Endodermal cell (in vitro differentiated cells): ENCODE measurements around the gene FAM13C. TPM values are rescaled to one million over a fixed set of nuclear protein-coding genes. Genes with fewer than 3 reads are reported as not detected.

Experiments
- DNase-seq: peaks from one replicate; pipeline ENCODE4 v3.0.0-alpha.2; 2017
- H3K27ac ChIP-seq: 2 replicates; pipeline ENCODE4 v1.5.1; 2013; ENCODE audit warnings: mild to moderate bottlenecking, low read depth, low read length, moderate library complexity
- H3K27me3 ChIP-seq: 2 replicates; pipeline ENCODE4 v1.6.1; 2013; ENCODE audit warnings: mild to moderate bottlenecking, low read length, moderate library complexity; ENCODE audit not compliant: insufficient read depth, control insufficient read depth, poor library complexity, severe bottlenecking
- H3K36me3 ChIP-seq: 2 replicates; pipeline ENCODE4 v1.7.0; 2013; ENCODE audit warnings: mild to moderate bottlenecking, low read length, moderate library complexity; ENCODE audit not compliant: control insufficient read depth, insufficient read depth
- H3K4me1 ChIP-seq: one replicate; pipeline ENCODE4 v1.7.0; 2013; ENCODE audit warnings: low read length; ENCODE audit not compliant: control insufficient read depth, insufficient read depth
- H3K4me3 ChIP-seq: 2 replicates; pipeline ENCODE4 v1.5.1; 2013; ENCODE audit warnings: mild to moderate bottlenecking, low read length, moderate library complexity
- H3K9ac ChIP-seq: 2 replicates; pipeline ENCODE4 v1.6.1; 2013; ENCODE audit warnings: mild to moderate bottlenecking, low read length, moderate library complexity; ENCODE audit not compliant: poor library complexity, severe bottlenecking; ENCODE audit errors: extremely low read depth
- H3K9me3 ChIP-seq: 2 replicates; pipeline ENCODE4 v1.6.1; 2013; ENCODE audit warnings: mild to moderate bottlenecking, low read length, moderate library complexity; ENCODE audit not compliant: control insufficient read depth
- H3K27ac Mint-ChIP-seq: 2 replicates; pipeline ENCODE4 v1.8.0; 2020; ENCODE audit warnings: mixed read lengths
- H3K27me3 Mint-ChIP-seq: 2 replicates; pipeline ENCODE4 v1.8.0; 2021; ENCODE audit warnings: mild to moderate bottlenecking, mixed read lengths; ENCODE audit not compliant: insufficient read depth
- H3K36me3 Mint-ChIP-seq: 2 replicates; pipeline ENCODE4 v1.8.0; 2020; ENCODE audit warnings: low read depth, mixed read lengths
- H3K4me1 Mint-ChIP-seq: 2 replicates; pipeline ENCODE4 v1.8.0; 2020; ENCODE audit warnings: mixed read lengths
- H3K4me3 Mint-ChIP-seq: 2 replicates; pipeline ENCODE4 v1.8.0; 2020; ENCODE audit warnings: mild to moderate bottlenecking, moderate library complexity, mixed read lengths
- H3K9me3 Mint-ChIP-seq: 2 replicates; pipeline ENCODE4 v1.8.0; 2020; ENCODE audit warnings: mild to moderate bottlenecking, mixed read lengths
- CTCF ChIP-seq: fragments of 200-600 bp; sonication (generic); conservative IDR thresholded peaks from 2 replicates; pipeline ENCODE4 v1.5.0; 2021; ENCODE audit warnings: antibody characterized with exemption, mild to moderate bottlenecking
- WGBS, 2 experiments: methylation state at CpG; one replicate each; pipeline versions ENCODE4 v1.1.5 to v1.1.7; 2013; ENCODE audit warnings: missing lambda C conversion rate in 2 of 2, mixed read lengths in 1 of 2; ENCODE audit not compliant: insufficient coverage in 1 of 2, insufficient read length in 1 of 2; 5-methylcytosine and 5-hydroxymethylcytosine counted together
- total RNA-seq, 2 donors: library from RNA; stranded (reverse); fragmentation: NEBNext Ultra II Directional in 1 of 2; extraction: Animal tissue kit (Norgen Biotek cat#: 25700) in 1 of 2; gene quantifications; 2 replicates in 1 of 2; 3 replicates in 1 of 2; pipeline ENCODE4 v1.2.1, GENCODE V29; 2021

The FAM13C gene
- total RNA-seq, 2 donors from 2014 or later: 2.5 to 3.7 TPM

DNA sequence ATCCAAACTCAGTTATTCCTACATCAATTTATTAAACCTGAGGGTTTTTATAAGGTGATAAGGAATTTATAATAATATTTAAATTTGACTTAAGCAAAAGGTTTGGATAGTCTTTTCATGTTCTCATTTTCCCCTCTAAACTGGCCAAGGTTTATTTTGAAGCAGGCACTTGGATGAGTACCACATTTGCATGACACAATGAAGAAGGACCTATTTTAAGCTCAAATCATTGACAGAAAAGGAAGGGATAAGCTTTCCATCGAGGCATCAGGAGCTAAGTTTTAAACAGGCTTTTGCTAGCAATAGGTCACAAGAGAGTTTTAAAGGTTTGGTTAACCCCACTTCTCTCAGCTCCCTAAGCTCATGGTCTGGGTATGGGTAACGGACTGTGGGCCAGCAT is 28.7 kb upstream of the FAM13C start:
- Histone ChIP-seq H3K36me3 (no peaks in the 10 kb centered on the region), H3K4me3 (no peak overlapping the region), H3K9me3 (no peaks in the 10 kb centered on the region), H3K4me1 (no peaks in the 10 kb centered on the region), H3K27me3 (no peaks in the 10 kb centered on the region), H3K9ac (no peak overlapping the region), H3K27ac (no peak overlapping the region)
- WGBS, 2 experiments: 80 to 84% methylated on average over 1 to 2 of the region's 2 CpGs
- no peak overlapping the region for H3K4me3 Mint-ChIP-seq
- no peaks in the 10 kb centered on the region for H3K9me3 Mint-ChIP-seq
- no peak overlapping the region for H3K27ac Mint-ChIP-seq
- H3K4me1 Mint-ChIP-seq: peaks cover 10% of the 10 kb centered on the region
- H3K27me3 Mint-ChIP-seq: no peaks in the 10 kb centered on the region
- DNase-seq: no peak
- no peak for TF ChIP-seq CTCF
- H3K36me3 Mint-ChIP-seq: no peaks in the 10 kb centered on the region

GRCh38 chr10:59388671-59388976 is 26.3 kb upstream of the FAM13C start:
- Histone ChIP-seq H3K27me3 (no peaks in the 10 kb centered on the region), H3K9ac (no peak overlapping the region), H3K36me3 (no peaks in the 10 kb centered on the region), H3K4me3 (no peak overlapping the region), H3K27ac (no peak overlapping the region), H3K9me3 (no peaks in the 10 kb centered on the region), H3K4me1 (no peaks in the 10 kb centered on the region)
- Mint-ChIP-seq H3K4me1 (peaks cover 10% of the 10 kb centered on the region), H3K36me3 (no peaks in the 10 kb centered on the region), H3K9me3 (no peaks in the 10 kb centered on the region), H3K27ac (no peak overlapping the region), H3K4me3 (no peak overlapping the region), H3K27me3 (no peaks in the 10 kb centered on the region)
- TF ChIP-seq CTCF: peak; percentile 66
- 94 to 100% methylated on average over 1 of the region's 1 CpG for WGBS, 2 experiments
- DNase-seq: peak; percentile 48

- H3K27ac ChIP-seq: no peak overlapping the region
- no peaks in the 10 kb centered on the region for H3K36me3 ChIP-seq
- no peaks in the 10 kb centered on the region for H3K27me3 ChIP-seq
- no peaks in the 10 kb centered on the region for H3K27me3 Mint-ChIP-seq
- no peak for DNase-seq
- WGBS, 2 experiments: 85 to 96% methylated on average over 2 to 3 of the region's 3 CpGs
- H3K36me3 Mint-ChIP-seq: no peaks in the 10 kb centered on the region
- H3K9me3 Mint-ChIP-seq: no peaks in the 10 kb centered on the region
- no peak overlapping the region for H3K4me3 ChIP-seq
- no peak for TF ChIP-seq CTCF
- H3K9ac ChIP-seq: no peak overlapping the region
- H3K9me3 ChIP-seq: no peaks in the 10 kb centered on the region
- peak overlapping the region; percentile 30 for H3K27ac Mint-ChIP-seq
- H3K4me1 ChIP-seq: no peaks in the 10 kb centered on the region
- H3K4me3 Mint-ChIP-seq: no peak overlapping the region
- peaks cover 8% of the 10 kb centered on the region for H3K4me1 Mint-ChIP-seq
These were observed 25.8 kb upstream of the FAM13C start for GRCh38 chr10:59387951-59388670.
